SK-N-SH treated with all-trans-retinoic acid at 6 μM for 48 hours (cell line): Measurements from ENCODE around the gene LRRC7.

Source experiments
- BACH2 ChIP-seq: fragments of 250-450 bp; sonication (Bioruptor Pico); IDR thresholded peaks from 2 replicates; pipeline ENCODE4 v1.9.0; 2021; ENCODE audit warnings: mild to moderate bottlenecking, borderline replicate concordance
- CSRNP3 ChIP-seq: fragments of 250-450 bp; sonication (Bioruptor Pico); IDR thresholded peaks from 2 replicates; pipeline ENCODE4 v1.5.1; 2021; ENCODE audit warnings: mild to moderate bottlenecking, moderate library complexity
- OSR1 ChIP-seq: fragments of 250-450 bp; sonication (Bioruptor Pico); IDR thresholded peaks from 2 replicates; pipeline ENCODE4 v1.8.0; 2022; ENCODE audit warnings: moderate library complexity, mild to moderate bottlenecking, inconsistent platforms
- PATZ1 ChIP-seq: fragments of 250-450 bp; sonication (Bioruptor Pico); IDR thresholded peaks from 2 replicates; pipeline ENCODE4 v1.8.0; 2020; ENCODE audit warnings: mild to moderate bottlenecking, moderate library complexity, borderline replicate concordance
- RARB ChIP-seq: fragments of 250-450 bp; sonication (Bioruptor Pico); IDR thresholded peaks from 2 replicates; pipeline ENCODE4 v1.8.0; 2021; ENCODE audit warnings: mild to moderate bottlenecking, moderate library complexity
- TCF4 ChIP-seq: fragments of 250-450 bp; sonication (Bioruptor Pico); IDR thresholded peaks from 2 replicates; pipeline ENCODE4 v1.8.0; 2021; ENCODE audit warnings: mild to moderate bottlenecking, moderate library complexity, borderline replicate concordance
- ZFP3 ChIP-seq: fragments of 250-450 bp; sonication (Bioruptor Pico); IDR thresholded peaks from 2 replicates; pipeline ENCODE4 v1.5.0; 2020; ENCODE audit warnings: mild to moderate bottlenecking, moderate library complexity
- ZFP30 ChIP-seq: fragments of 450-650 bp; formaldehyde crosslinking; IDR thresholded peaks from 2 replicates; pipeline ENCODE4 v1.5.0; 2022; ENCODE audit warnings: mild to moderate bottlenecking, moderate library complexity
- ZNF565 ChIP-seq: fragments of 450-650 bp; formaldehyde crosslinking; conservative IDR thresholded peaks from 2 replicates; pipeline ENCODE4 v1.5.0; 2020; ENCODE audit warnings: low read depth, mild to moderate bottlenecking, moderate library complexity
- ZNF8 ChIP-seq: fragments of 450-650 bp; formaldehyde crosslinking; IDR thresholded peaks from 2 replicates; pipeline ENCODE4 v1.5.0; 2020; ENCODE audit warnings: mild to moderate bottlenecking, moderate library complexity
- TF ChIP-seq, protein P1 (sequence below): fragments of 250-450 bp; sonication (Bioruptor Pico); IDR thresholded peaks from 2 replicates; pipeline ENCODE4 v1.8.0; 2021; ENCODE audit warnings: low read depth, mild to moderate bottlenecking, moderate library complexity, borderline replicate concordance
- TF ChIP-seq, protein P2 (sequence below): fragments of 250-450 bp; sonication (Bioruptor Pico); IDR thresholded peaks from 2 replicates; pipeline ENCODE4 v1.5.0; 2020; ENCODE audit warnings: mild to moderate bottlenecking, moderate library complexity
- TF ChIP-seq, protein P3 (sequence below): fragments of 250-450 bp; sonication (Bioruptor Pico); IDR thresholded peaks from 2 replicates; pipeline ENCODE4 v1.5.1; 2020; ENCODE audit warnings: low read depth, mild to moderate bottlenecking, moderate library complexity

GRCh38 chr1:69982992-69983391, 415.3 kb downstream of the LRRC7 start:
- TF ChIP-seq, protein P1, sequence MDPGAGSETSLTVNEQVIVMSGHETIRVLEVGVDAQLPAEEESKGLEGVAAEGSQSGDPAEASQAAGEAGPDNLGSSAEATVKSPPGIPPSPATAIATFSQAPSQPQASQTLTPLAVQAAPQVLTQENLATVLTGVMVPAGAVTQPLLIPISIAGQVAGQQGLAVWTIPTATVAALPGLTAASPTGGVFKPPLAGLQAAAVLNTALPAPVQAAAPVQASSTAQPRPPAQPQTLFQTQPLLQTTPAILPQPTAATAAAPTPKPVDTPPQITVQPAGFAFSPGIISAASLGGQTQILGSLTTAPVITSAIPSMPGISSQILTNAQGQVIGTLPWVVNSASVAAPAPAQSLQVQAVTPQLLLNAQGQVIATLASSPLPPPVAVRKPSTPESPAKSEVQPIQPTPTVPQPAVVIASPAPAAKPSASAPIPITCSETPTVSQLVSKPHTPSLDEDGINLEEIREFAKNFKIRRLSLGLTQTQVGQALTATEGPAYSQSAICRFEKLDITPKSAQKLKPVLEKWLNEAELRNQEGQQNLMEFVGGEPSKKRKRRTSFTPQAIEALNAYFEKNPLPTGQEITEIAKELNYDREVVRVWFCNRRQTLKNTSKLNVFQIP (CRISPR knock-in tag) = no peak
- TF ChIP-seq, protein P2, sequence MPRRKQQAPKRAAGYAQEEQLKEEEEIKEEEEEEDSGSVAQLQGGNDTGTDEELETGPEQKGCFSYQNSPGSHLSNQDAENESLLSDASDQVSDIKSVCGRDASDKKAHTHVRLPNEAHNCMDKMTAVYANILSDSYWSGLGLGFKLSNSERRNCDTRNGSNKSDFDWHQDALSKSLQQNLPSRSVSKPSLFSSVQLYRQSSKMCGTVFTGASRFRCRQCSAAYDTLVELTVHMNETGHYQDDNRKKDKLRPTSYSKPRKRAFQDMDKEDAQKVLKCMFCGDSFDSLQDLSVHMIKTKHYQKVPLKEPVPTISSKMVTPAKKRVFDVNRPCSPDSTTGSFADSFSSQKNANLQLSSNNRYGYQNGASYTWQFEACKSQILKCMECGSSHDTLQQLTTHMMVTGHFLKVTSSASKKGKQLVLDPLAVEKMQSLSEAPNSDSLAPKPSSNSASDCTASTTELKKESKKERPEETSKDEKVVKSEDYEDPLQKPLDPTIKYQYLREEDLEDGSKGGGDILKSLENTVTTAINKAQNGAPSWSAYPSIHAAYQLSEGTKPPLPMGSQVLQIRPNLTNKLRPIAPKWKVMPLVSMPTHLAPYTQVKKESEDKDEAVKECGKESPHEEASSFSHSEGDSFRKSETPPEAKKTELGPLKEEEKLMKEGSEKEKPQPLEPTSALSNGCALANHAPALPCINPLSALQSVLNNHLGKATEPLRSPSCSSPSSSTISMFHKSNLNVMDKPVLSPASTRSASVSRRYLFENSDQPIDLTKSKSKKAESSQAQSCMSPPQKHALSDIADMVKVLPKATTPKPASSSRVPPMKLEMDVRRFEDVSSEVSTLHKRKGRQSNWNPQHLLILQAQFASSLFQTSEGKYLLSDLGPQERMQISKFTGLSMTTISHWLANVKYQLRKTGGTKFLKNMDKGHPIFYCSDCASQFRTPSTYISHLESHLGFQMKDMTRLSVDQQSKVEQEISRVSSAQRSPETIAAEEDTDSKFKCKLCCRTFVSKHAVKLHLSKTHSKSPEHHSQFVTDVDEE (CRISPR knock-in tag) = no peak
- TF ChIP-seq CSRNP3 (CRISPR knock-in tag) = no peak
- no peak for TF ChIP-seq TCF4 (CRISPR knock-in tag)
- no peak for TF ChIP-seq ZNF8 (CRISPR knock-in tag)
- TF ChIP-seq OSR1 (CRISPR knock-in tag) = no peak
- no peak for TF ChIP-seq ZNF565 (CRISPR knock-in tag)
- no peak for TF ChIP-seq ZFP3 (CRISPR knock-in tag)
- no peak for TF ChIP-seq RARB
- TF ChIP-seq BACH2 (CRISPR knock-in tag) = no peak
- no peak for TF ChIP-seq PATZ1 (CRISPR knock-in tag)
- TF ChIP-seq, protein P3, sequence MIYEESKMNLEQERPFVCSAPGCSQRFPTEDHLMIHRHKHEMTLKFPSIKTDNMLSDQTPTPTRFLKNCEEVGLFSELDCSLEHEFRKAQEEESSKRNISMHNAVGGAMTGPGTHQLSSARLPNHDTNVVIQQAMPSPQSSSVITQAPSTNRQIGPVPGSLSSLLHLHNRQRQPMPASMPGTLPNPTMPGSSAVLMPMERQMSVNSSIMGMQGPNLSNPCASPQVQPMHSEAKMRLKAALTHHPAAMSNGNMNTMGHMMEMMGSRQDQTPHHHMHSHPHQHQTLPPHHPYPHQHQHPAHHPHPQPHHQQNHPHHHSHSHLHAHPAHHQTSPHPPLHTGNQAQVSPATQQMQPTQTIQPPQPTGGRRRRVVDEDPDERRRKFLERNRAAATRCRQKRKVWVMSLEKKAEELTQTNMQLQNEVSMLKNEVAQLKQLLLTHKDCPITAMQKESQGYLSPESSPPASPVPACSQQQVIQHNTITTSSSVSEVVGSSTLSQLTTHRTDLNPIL = no peak
- TF ChIP-seq ZFP30 (CRISPR knock-in tag) = no peak
